RPMI8226 (cell line): ENCODE measurements around the gene CCR7.
"Not testable (repeated sequence)": the region's sequence is repeated elsewhere in the genome, so short reads cannot be mapped to it uniquely, and the experiment has no call there.

Source experiments
- DNase-seq: peaks from one replicate; pipeline ENCODE4 v3.0.0-alpha.2; 2015

CCR7 gene

DNA sequence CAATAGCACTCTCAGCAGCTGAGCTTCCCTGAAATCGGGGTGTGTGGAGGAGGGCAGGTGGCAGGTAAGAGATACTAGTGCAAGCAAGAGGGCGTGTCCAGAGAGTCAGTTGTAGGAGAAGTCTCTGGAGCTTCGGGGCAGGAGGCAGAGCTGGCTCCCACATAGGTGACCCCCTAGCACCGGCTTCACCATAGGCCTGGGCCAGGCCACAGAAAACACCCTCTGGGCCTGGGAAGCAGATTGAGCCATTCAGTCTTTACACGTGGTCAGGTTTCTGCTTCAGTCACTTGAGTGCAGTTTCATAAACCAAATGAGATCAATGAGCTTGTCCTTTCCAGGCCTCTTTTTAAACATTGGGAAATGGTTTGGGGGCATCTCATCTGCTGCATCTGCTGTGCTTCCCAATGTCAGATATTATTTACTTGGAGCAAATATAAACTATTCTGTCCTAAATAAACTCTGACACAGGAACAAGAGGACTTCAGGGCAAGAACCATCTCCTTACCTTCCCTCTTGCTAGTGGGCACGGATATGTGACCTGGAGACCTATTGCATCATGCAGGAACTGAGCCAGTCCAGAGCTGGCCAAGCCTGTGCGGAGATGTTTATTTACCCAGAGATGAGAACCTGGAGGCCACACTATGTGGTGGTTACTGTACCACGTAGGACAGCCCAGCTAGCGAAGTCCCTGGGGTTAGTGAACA, 16.1 kb downstream of the CCR7 start:
- DNase-seq = no peak

DNA sequence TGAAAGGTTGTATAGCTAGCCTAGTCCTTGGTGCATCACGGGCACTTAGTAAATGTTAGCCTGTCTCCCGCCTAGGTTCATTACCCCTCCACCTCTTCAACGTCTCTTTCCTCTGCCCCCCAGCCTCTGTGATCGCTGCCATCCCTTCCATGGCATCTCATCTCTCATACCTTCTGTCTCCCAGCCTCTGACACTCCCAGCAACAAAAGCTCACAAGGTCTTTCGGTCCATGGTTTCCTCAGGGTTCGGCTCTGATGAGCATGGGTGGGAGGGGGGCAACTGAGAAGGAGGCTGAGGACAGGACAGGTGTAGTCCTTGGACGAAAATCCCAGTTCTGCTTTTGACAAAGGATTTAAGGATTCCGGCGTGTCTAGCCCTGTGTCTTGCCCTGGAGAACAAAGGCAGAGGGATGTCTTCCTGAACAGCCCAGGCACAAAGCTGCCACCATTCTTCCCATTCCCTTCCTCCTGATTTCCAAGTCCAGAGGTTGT, 16.7 kb downstream of the CCR7 start:
- DNase-seq = no peak

DNA sequence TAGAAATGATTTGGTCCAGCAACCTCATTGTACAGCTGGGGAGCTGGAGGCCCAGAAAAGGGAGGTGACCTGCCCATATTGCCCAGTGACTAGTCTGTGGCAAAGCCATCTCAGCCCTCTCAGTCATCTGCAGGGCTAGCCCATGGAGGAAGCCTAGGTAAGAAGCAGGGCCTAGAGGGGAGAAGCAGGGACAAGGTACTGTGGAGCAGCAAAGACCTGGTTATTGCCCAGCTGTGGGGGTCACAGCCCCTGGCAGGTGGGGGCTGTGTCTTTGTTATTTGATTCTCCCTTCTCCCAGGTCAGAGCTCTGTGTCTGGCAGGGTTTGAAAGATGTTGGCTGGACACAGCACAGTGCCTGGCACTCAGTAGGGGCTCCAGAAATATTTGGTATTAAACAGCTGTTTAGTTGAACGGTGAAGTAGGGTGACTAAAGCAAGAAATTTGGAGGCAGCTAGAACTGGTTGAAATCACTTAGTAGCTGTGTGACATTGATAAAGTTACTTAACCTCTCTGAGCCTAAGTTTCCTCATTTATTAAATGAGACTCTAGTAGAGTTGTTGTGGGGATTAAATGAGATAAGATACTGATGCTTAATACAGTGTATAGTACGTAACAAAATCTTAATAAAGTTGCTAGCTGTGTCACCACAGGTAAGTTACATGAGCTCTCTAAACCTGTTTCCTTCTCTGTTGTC, 17.3 kb downstream of the CCR7 start:
- DNase-seq = no peak

DNA sequence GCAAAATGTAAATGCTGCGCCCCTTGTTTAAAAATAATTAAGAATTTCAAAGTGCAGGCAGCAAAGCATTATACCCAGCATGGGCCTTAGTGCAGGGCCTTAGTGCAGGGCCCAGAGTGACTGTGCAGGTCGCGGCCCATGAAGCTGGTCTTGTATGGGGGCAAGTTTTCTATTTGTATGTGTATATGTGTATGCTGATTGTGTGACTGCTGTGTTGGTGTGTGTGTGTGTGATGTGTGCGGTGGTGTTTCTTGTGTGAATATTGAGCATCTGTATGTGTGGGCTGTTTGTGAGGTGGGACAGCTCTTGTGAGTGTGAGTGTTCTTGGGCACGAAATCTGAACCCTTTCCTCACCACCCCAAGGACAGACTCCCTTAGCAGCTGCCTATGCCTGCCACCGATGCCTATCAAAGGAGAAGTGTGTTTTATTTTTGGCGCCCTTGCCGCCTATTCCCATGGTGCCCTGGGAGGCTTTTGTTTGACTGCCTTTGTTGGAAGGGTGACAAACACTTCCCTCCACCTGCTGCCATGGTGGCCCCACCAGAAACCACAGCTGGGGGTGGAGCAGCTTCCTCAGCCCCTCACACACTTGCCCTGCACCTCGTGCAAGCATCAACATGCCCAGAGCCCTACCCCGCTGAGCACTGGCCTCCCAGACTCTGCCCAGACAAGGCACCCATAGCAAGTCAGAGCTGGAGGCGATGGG, 18.0 kb downstream of the CCR7 start:
- DNase-seq = peak; percentile 73

DNA sequence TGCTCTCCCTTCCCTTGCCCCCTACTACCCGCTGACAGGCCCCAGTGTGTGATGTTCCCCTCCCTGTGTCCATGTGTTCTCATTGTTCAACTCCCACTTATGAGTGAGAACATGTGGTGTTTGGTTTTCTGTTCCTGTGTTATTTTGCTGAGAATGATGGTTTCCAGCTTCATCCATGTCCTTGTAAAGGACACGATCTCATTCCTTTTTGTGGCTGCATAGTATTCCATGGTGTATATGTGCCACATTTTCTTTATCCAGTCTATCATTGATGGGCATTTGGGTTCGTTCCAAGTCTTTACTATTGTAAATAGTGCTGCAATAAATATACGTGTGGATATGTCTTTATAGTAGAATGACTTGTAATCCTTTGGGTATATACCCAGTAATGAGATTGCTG, 18.8 kb downstream of the CCR7 start:
- not testable (repeated sequence) for DNase-seq

DNA sequence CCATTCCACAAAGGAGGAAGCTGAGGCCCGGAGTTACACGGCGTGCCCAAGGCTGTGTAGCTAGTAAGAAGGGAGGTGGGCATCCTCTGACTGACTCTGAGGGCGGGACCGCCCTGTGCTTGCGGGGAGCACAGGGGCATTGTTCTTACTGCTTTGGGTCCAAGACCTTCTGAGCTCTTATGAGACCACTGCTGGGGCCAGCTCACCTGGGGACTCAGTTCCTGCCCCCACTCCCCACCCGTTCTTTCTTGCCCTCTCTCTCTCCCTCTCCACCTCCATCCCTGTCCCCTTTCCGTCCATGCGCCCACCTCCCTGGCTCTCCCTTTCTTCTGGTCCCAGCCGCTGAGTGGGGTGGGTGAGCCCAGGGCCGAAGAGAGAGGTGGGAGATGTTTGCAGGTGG, 19.6 kb downstream of the CCR7 start:
- no peak for DNase-seq

DNA sequence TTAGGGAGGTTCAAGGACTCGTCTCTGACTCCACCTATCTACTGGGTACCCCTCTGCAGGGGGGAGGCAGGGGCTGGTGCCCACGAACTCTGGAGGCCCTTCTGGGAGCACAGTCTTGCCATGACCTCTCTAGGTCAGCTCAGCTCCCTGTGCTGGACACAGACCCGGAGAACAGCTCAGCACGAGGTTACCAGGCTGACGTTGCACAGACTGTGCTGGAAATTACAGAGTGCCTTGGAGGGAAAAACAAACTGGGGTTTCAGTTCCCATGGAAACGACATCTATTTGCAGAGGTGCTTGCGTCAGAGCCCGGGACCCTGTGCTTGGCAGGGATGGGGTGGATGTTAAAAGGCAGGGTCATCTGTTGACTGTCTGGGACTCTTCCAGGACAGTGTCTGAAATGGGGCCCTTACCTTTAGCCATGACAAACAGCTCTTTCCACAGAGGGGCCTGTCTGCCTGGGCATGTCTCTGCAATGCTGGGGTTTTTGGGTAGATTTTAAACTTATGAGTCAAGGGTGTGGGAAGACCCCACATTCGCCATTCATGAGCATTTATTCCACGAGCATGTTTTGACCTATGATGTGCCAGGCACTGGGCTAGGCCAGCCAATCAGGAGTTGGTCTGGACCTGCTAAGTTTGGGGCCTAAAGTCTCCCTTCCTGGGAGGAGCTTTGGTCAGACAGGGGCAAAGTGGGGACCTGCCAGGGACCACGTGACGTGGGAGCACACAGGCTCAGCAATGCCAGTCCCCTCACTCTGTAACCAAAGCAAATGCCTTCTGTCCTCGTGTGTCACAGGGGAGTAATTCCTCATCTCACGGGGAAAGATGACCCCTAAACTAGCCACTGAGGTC, 22.5 kb downstream of the CCR7 start:
- DNase-seq = peak; percentile 26

DNA sequence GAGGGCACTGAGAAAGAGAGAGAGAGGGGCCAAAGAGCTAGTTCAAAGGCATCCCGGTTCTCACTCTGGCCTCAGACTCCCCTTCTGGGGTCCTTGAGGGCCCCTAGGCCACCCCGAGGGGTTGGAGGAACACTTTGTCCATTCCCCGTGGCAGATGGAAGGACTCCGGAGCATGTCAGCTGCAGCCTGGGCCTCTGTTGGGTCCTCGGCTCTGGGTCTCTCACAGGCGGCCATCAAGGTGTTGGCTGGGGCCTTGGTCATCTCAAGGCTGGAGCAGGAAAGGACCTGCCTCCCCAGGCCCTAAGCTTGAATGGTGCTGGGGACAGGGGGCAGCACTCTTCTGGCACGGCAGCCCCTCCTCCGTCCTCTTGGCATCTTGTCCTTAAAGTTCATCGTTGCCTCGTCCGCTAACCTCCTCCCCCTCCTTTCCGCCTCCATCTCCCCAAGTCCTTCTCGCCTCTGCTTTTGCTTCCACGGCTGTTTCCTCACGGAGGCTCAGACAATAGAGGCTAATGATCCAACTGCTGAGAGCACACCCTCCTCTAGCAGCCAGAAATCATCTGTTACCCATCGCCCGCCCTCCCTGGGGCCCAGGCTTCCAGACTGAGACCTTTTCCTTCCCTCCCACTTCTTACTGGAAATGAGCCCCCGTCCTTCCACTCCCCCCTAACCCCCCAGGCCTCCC, 23.3 kb downstream of the CCR7 start:
- DNase-seq = no peak

DNA sequence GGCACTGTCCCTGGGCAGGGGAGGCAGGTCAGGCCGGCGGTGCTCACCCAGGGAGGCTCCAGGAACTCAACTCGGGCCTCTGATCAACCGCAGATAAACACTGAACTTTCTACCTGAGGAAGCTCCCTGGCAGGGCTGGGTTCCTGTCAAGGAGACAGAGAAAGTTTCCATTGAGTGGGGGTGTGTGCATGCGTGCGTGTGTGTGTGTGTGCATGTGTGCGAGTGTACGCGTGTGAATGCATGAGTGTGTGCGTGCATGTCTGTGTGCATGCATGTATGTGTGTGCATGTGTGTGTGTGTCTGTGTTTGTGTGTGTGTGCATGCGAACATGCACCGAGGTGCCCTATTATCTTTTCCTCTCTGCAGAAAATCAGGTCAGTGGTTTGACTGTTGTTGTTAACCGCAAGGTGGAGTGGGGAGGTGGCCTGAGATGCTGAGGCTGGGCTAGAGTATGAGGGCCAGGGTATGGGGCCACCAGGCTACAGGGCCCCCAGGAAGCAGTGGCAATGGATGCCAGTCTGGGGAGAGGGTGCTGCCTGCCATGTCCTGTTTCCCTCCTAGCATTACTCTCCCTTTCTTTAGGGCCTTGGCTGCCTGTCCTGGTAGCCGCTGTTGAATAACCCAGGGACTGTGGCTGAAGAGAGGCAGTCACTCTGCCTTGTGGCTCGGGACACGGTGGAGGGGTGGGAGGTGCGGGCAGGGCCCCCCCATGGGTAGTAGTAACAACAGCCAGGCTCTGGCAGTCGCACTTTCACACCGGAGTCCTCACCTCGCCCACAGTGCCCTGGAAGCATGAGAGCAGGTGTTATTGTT, 24.0 kb downstream of the CCR7 start:
- DNase-seq = no peak

DNA sequence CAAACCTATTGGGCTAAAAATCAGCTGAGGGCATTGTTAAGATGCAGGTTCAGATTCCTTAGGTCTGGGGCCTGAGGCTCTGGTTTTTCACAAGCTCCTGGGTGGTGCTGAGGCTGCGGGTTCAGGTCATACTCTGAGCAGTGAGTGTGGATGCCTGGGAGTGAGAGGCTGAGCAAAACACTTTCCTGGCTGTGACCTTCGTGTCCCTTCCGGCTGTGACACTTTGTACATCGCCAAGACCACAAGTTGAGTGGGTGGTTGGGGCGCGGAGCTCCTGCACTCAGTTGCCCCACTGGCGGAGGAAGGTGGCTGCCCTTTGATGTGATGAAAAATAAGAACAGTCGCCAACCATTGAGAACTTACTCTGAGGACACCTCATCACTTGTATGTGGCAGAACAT, 24.8 kb downstream of the CCR7 start:
- DNase-seq = no peak

DNA sequence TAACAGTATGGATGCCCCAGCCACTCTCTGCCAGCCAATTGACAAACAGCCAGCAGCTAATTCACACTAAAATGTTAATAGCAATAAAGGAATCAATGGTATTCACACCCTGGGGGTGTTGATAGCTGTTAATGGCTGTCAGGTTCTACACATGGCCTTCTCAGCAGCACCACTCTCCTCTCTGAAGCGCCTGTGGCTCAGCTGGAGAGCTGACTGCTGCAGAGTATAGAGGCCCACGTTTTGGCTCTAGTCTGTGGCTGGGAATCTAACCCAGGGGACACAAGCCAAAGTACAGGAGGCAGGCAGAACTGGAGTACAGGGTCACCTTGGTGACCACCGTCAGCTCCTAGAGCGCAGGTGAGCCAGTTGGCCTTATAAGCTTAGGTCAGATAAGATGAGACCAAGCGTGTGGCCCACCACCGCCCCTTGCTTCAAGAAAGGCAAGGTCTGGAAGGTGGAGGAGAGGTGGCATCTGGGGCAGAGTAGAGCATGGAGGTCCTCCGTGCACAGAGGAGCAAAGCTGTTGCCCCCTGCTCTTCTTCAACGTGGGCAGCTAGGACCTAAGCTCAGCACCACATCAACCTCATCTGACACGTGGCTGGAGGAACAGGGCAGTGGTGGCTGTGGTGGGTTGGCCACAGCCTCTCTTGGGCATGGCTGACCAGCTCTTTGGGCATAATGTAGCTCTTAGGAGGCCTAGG, 25.4 kb downstream of the CCR7 start:
- no peak for DNase-seq

DNA sequence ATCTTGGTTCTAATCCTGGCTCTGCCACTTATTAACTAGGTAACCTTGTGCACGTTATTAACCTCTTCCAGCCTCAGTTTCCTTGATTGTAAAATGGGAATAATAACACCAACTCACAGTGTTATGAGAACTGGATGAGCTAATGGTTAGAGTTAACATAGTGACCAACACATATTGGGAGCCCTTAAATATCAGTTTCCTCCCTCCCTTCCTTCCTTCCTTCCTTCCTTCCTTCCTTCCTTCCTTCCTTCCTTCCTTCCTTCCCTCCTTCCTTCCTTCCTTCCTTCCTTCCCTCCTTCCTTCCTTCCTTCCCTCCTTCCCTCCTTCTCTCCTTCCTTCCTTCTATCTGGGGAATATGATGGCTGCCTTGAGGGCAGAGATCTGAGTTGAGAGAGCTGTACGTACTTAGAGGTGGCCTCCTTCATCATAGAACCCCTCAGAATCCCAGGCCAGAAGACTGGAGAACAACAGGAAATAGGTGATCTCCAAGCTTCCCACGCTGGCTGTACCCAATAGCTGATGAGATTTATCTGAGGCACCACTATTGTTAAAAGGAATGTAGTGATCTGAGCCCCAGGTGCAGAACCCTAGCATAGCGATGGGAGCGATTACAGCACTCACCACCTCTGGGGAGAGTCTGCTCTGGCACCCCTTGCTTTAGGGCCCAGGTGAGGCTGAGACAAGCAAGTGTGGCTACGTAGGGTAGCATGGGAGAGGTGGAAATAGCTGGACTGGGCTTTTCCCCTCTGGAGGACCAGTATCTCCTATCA, 26.2 kb downstream of the CCR7 start:
- no peak for DNase-seq

DNA sequence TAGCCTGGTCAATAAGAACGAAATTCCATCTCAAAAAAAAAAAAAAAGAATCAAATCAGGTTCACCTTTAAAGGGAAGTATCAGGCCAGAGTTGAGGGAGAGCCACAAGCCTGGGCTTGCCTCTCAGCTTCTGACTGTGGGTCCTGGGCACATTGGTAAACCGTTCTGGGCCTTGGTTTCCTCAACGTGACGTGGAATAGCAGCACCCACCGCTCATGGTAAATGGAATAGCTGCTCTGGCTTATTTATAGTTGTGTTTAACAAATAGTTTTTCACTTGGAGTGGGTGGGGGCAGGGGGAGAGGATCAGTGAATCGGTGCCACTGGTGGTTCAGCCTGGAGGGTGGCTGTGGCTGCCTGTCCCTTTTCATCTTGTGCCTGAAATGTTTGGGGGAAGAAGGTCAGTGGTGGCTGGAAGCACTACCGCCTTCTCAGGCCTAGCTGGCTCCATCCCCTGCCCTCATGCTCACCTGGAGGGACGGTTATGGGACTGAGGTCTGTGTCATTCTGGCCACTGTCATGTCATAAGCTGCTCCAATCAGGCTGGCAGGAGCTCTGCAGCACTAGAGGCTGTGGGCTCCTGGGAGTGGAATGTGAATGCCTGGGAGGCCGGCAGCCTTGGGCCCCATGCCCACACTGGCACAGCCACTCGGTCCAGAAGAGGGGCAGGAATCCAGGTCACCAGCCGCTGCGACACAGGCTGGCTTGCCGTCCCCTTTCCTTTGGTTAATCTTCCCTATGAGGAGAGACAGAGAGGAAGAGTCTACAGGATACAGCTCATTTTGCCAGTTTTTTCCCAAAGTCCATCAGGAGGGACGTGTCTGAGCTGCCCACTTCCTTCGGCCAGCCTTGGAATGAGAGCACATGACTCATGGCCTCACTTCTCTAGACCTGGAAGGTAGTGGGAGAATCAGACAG, 27.0 kb downstream of the CCR7 start:
- DNase-seq = no peak

DNA sequence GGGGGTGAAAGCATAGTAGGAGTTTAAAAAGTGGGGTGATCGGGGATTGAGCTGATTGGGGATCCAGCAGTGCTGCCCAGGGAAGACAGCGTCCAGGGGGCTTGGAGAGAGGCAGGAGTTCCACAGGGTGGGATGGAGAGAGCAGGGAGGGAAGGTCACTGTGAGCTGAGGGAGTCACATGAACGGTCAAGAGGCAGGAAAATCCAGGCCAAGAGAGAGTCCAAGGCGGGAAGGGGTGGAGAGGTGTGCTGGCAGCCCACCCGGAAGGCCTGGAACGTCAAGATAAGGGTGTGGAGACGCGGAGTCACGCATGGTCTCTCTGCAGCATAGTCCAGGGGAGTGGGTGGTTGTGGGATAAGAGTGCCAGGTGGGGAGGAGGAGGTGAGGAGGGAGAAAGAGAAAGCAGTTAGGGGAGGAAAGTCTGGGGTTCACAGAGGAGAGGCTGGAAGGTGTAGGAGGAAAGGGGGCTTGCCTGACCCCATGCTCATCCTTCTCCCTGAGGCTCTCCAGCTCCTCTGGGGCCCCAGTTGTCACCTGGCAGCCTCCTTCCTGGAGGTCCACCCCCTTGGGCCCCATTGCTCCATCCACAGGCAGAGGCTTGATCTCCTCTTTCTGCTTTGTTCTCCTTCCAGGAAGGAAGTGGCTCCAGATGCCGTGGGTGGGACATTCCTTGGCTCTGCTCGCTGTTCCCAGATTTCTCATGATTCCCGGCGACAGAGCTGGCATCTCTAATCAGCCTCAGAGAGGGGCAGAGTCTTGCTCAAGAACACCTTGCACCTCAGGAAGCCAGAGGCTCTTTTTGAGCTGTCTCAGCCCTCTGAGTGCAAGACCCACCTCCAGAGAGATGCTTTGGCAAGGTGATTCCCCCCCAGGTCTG, 28.7 kb downstream of the CCR7 start:
- no peak for DNase-seq

DNA sequence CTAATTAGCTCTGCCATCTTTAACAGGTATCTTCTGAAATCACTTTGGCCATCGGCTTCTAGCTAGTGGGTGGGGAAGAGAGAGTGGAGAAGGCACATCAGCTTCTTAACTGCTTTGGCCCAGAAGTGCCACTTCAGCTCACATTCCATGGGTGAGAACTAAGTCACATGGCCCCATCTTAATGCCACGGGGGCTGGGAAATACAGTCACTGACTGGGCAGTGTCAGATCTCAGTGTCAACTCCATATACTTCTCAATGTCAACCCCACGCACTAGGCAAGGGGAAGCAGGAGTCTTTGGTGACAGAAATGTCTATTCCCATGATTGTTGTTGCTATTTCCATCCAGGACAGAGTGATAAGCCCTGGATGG, 29.4 kb downstream of the CCR7 start:
- DNase-seq = no peak

DNA sequence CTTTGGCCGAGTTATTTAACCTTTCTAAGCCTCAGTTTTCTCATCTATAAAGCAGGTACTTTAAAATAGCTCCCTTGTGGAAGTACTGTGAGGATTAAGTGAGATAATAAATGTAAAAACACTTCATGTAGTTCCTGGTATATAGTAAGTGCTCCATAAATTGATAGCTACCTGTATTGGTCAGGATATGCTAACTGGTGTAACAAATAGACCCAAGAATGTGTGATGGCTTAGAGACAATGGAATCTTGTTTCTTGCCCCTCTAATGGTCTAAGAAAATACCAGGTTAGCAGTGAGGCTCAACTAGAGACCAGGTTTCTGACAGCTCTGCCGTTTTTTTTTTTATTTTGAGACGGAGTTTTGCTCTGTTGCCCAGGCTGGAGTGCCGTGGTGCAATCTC, 29.8 kb downstream of the CCR7 start:
- DNase-seq = no peak

DNA sequence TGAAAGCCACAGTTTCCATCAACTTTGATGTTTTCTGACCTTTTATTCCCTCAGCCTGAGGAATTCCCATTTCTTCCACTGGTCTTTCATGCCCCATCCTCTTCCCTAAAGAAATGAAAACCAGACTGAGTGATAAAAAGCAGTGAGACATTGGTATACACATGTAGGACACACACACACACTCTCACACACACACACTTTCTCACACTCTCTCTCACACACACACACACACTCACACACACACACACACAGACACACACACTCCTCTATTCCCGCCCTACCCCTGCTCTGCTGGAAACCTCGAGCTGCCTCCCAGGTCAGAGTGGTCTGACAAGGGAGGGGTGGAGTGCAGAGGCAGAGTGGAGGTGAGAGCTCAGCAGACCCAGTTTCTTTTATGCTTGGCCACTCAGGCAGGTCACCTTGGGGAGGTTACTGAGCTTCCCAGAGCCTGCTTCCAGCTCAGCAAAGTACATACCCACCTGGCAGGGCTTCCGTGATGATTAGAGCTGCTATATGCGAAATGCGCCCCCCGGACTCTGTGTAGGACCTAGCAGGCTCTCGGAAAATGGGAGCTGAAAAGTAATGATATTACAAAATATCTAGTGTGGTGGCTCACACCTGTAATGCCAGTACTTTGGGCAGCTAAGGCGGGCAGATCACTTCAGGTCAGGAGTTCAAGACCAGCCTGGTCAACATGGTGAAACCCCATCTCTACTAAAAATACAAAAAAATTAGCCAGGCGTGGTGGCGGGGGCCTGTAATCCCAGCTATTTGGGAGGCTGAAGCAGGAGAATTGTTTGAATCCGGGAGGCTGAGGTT, 30.7 kb downstream of the CCR7 start:
- DNase-seq = no peak
